NCI-H510A treated with DMSO at 0.1 percent for 48 hours (cell line): Measurements from ENCODE around the gene MINDY1.

ENCODE experiments used
- DNase-seq: peaks from one replicate; lab custom pipeline; 2025; lab: John Stamatoyannopoulos, UW

The MINDY1 gene

DNA sequence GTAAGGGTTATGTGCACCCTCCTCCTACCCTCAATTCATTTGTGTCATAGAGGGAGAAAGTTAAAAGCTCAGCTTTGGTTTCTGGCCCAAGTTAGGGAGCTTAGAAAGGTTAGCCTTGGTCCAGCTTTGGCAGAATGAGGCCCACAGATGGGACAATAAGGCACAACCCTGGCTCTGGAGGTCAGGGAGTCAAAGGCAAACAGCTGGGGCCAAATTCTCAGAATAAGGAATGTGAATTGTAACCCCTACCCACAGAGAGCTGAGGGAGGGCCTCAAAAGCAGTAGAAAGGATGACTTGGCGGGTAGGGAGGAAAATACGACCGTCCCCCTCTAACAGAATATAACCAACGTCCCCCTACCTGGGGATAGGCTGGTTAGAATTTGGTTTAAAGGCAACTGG is 41.1 kb downstream of the MINDY1 start:
- no peak for DNase-seq

DNA sequence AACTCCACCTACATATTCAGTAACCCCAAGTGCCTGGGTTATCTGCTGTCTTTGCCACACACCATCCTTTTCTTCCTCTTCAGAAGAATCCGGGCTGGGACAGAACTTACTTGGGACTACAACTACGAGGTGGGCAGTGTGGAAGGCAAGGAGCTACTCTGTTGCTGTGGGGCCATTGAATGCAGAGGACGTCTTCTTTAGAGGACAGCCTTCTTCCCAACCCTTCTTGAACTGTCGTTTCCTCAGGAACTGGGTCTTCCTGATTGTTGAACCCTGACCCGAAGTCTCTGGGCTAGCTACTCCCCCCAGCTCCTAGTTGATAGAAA is 42.6 kb downstream of the MINDY1 start:
- no peak for DNase-seq

DNA sequence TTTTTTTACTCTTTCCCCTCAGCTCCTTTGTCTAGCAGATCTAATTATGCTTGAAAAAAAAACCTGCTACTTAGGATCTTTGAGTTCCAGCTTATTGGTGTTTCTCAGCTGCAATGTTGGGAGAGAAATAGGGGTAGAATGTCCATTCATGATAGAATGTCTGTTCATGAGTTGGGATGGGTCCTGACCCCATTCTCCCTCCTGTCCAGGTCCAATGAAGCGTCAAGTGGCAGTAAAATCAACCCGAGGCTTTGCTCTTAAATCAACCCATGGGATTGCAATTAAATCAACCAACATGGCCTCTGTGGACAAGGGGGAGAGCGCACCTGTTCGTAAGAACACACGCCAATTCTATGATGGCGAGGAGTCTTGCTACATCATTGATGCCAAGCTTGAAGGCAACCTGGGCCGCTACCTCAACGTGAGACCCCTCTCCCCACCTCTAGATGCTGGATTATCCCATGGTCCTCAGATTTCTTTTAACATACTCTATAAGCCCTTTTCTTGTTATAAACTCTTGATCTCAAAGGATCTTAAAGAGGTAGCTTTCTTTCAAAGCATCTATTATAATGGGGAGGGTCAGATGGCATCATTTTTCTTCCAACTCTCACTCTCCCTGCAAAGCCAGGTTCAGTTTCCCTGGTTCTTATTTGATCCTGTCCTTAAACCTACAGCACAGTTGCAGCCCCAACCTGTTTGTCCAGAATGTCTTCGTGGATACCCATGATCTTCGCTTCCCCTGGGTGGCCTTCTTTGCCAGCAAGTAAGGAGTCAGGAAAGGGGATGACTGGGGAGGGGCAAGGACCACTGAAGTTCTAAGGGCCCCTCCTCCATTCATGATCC is 43.2 kb downstream of the MINDY1 start:
- DNase-seq = no peak

DNA sequence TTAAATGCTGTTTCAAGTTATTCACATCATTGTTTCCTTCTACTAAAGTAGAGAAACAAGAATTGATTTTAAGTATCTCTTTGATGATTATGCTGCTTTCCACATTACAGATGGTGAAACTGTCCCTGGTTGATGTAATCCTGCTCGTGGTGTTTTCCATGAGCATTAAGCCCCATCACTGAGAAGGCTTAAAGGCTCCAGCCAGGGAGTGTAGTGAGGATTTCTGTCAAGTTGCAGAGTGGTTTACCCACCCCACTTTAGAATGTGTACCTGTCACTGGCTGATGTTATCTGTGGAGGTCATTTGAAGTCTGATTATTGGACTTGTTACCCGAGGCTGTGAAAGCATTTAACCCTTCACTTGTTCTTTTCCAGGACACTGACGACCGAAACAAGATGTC is 44.9 kb downstream of the MINDY1 start:
- no peak for DNase-seq

DNA sequence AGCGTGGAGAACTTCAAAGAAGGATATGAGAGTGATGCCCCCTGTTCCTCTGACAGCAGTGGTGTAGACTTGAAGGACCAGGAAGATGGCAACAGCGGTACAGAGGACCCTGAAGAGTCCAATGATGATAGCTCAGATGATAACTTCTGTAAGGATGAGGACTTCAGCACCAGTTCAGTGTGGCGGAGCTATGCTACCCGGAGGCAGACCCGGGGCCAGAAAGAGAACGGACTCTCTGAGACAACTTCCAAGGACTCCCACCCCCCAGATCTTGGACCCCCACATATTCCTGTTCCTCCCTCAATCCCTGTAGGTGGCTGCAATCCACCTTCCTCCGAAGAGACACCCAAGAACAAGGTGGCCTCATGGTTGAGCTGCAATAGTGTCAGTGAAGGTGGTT is 46.1 kb downstream of the MINDY1 start:
- no peak for DNase-seq

DNA sequence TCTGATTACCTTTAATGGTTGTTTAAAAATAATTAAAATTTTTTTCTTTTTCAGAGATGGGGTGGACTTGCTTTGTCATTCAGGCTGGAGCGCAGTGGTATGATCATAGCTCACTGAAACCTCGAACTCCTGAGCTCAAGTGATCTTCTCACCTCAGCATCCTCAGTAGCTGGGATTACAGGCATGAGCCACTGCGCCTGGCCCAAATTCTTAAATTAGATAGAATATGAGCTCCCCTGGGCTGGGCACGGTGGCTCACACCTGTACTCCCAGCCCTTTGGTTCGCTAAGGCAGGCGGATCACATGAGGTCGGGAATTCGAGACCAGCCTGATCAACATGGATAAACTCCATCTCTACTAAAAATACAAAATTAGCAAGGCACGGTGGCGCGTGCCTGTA is 49.0 kb downstream of the MINDY1 start:
- DNase-seq = no peak

DNA sequence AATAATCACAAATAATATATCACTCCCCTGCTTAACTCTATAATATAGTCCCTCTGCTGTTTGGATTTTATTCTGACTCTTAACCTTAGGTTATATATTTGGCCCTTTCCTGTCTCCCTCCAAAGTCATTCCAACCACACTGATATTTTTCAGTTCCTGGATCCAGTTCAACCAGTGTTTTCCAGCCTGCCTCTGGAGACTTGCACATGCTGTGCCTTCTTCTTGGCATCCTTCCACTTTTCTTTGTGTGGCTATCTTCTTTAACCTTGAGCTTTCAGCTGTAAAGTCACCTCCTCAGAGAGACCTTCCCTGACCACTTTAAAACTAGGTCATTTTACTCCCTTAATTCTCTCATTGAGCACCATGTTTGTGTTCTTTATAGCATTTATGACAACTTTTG is 51.4 kb downstream of the MINDY1 start:
- DNase-seq = no peak

DNA sequence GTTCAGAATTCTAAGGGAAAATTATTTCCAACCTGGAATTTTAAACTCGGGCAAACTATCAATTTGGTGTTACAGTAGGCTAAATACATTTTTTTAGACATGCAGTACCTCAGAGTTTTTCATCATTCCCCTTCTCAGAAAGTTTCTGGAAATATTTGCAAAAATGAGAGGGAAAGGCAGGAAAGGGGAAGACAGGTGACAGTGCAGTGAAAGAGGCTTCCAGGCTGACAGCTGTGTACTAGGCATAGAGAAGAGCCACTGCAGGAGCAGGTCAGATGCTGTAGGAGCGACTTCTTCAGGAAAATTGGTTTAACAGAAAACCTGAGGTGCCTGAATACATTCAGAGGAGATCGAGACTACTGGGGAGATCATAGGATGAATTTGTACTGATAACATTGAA is 52.0 kb downstream of the MINDY1 start:
- no peak for DNase-seq
